ENCODE data around the gene ZFAND2B. TPM values are rescaled to one million over a fixed set of nuclear protein-coding genes. Genes with fewer than 3 reads are reported as not detected.

Gene ZFAND2B
- total and polyA plus RNA-seq, 9 donors: 18.8 to 31.9 (median 22.9) TPM

- 81% methylated on average over 6 of the region's 10 CpGs for WGBS (ENCODE audit: insufficient coverage)
These were observed 41.3 kb upstream of the ZFAND2B start for GRCh38 chr2:219165058-219165911.

GRCh38 chr2:219167997-219168396, 38.6 kb upstream of the ZFAND2B start:
- Histone ChIP-seq H3K27ac (ENCODE audit: low read length) (no peak overlapping the region), H3K4me3 (ENCODE audit: low read length) (no peak overlapping the region), H3K27me3 (ENCODE audit: control insufficient read depth, insufficient read depth, low read length) (no peaks in the 10 kb centered on the region), H3K4me1 (ENCODE audit: control insufficient read depth, insufficient read depth, low read length) (peaks cover 3% of the 10 kb centered on the region), H3K36me3 (ENCODE audit: control insufficient read depth, insufficient read depth, low read length) (peaks cover 18% of the 10 kb centered on the region), H3K9me3 (replicated peaks; ENCODE audit: control insufficient read depth, low read depth, low read length) (no peaks in the 10 kb centered on the region)
- DNase-seq: no peak
- WGBS (ENCODE audit: insufficient coverage): 26% methylated on average over 4 of the region's 5 CpGs

More at GRCh38 chr2:219165058-219165911, 41.3 kb upstream of the ZFAND2B start:
- H3K27ac ChIP-seq (ENCODE audit: low read length): no peak overlapping the region
- H3K36me3 ChIP-seq (ENCODE audit: control insufficient read depth, insufficient read depth, low read length): no peaks in the 10 kb centered on the region
- no peak for DNase-seq
- no peaks in the 10 kb centered on the region for H3K27me3 ChIP-seq (ENCODE audit: control insufficient read depth, insufficient read depth, low read length)
- no peaks in the 10 kb centered on the region for H3K9me3 ChIP-seq (replicated peaks; ENCODE audit: control insufficient read depth, low read depth, low read length)
- no peak overlapping the region for H3K4me3 ChIP-seq (ENCODE audit: low read length)
- H3K4me1 ChIP-seq (ENCODE audit: control insufficient read depth, insufficient read depth, low read length): peaks cover 4% of the 10 kb centered on the region

GRCh38 chr2:219168526-219168925, 38.1 kb upstream of the ZFAND2B start:
- 67% methylated on average over 1 of the region's 6 CpGs for WGBS (ENCODE audit: insufficient coverage)

GRCh38 chr2:219168932-219169331, 37.6 kb upstream of the ZFAND2B start:
- Histone ChIP-seq H3K27me3 (ENCODE audit: control insufficient read depth, insufficient read depth, low read length) (no peaks in the 10 kb centered on the region), H3K27ac (ENCODE audit: low read length) (no peak overlapping the region), H3K4me3 (ENCODE audit: low read length) (no peak overlapping the region), H3K4me1 (ENCODE audit: control insufficient read depth, insufficient read depth, low read length) (peaks cover 3% of the 10 kb centered on the region), H3K9me3 (replicated peaks; ENCODE audit: control insufficient read depth, low read depth, low read length) (no peaks in the 10 kb centered on the region), H3K36me3 (ENCODE audit: control insufficient read depth, insufficient read depth, low read length) (peaks cover 27% of the 10 kb centered on the region)
- DNase-seq: no peak

More at GRCh38 chr2:219168526-219168925, 38.1 kb upstream of the ZFAND2B start:
- peaks cover 23% of the 10 kb centered on the region for H3K36me3 ChIP-seq (ENCODE audit: control insufficient read depth, insufficient read depth, low read length)
- H3K27ac ChIP-seq (ENCODE audit: low read length): no peak overlapping the region
- H3K27me3 ChIP-seq (ENCODE audit: control insufficient read depth, insufficient read depth, low read length): no peaks in the 10 kb centered on the region
- no peaks in the 10 kb centered on the region for H3K9me3 ChIP-seq (replicated peaks; ENCODE audit: control insufficient read depth, low read depth, low read length)
- H3K4me1 ChIP-seq (ENCODE audit: control insufficient read depth, insufficient read depth, low read length): peaks cover 3% of the 10 kb centered on the region
- no peak for DNase-seq
- H3K4me3 ChIP-seq (ENCODE audit: low read length): no peak overlapping the region

- WGBS (ENCODE audit: insufficient coverage): 100% methylated on average over 2 of the region's 10 CpGs
- Histone ChIP-seq H3K27ac (ENCODE audit: low read length) (no peak within 1 kb of the TSS), H3K36me3 (ENCODE audit: control insufficient read depth, insufficient read depth, low read length) (peaks cover 39% of the 10 kb centered on the region), H3K4me1 (ENCODE audit: control insufficient read depth, insufficient read depth, low read length) (peaks cover 3% of the 10 kb centered on the region), H3K27me3 (ENCODE audit: control insufficient read depth, insufficient read depth, low read length) (no peaks in the 10 kb centered on the region), H3K9me3 (replicated peaks; ENCODE audit: control insufficient read depth, low read depth, low read length) (no peaks in the 10 kb centered on the region), H3K4me3 (ENCODE audit: low read length) (no peak within 1 kb of the TSS)
- no peak for DNase-seq
These were observed 36.5 kb upstream of the ZFAND2B start, which contains the start of gene SLC23A3 for GRCh38 chr2:219169930-219170654. Gene SLC23A3 (minus strand): TSS chr2:219170029. CDS start chr2:219169984, 45 bp downstream.

GRCh38 chr2:219171231-219171651, 35.3 kb upstream of the ZFAND2B start:
- Histone ChIP-seq H3K27me3 (ENCODE audit: control insufficient read depth, insufficient read depth, low read length) (no peaks in the 10 kb centered on the region), H3K36me3 (ENCODE audit: control insufficient read depth, insufficient read depth, low read length) (peaks cover 39% of the 10 kb centered on the region), H3K4me1 (ENCODE audit: control insufficient read depth, insufficient read depth, low read length) (peaks cover 9% of the 10 kb centered on the region), H3K4me3 (ENCODE audit: low read length) (no peak overlapping the region), H3K9me3 (replicated peaks; ENCODE audit: control insufficient read depth, low read depth, low read length) (no peaks in the 10 kb centered on the region), H3K27ac (ENCODE audit: low read length) (peak overlapping the region; percentile 60)
- DNase-seq: peak; percentile 68
- WGBS (ENCODE audit: insufficient coverage): 41% methylated on average over 6 of the region's 6 CpGs

- H3K36me3 ChIP-seq (ENCODE audit: control insufficient read depth, insufficient read depth, low read length): peaks cover 39% of the 10 kb centered on the region
- H3K4me1 ChIP-seq (ENCODE audit: control insufficient read depth, insufficient read depth, low read length): peaks cover 10% of the 10 kb centered on the region
- no peaks in the 10 kb centered on the region for H3K9me3 ChIP-seq (replicated peaks; ENCODE audit: control insufficient read depth, low read depth, low read length)
- no peak overlapping the region for H3K4me3 ChIP-seq (ENCODE audit: low read length)
- WGBS (ENCODE audit: insufficient coverage): 83% methylated on average over 12 of the region's 16 CpGs
- DNase-seq: no peak
- H3K27me3 ChIP-seq (ENCODE audit: control insufficient read depth, insufficient read depth, low read length): no peaks in the 10 kb centered on the region
- H3K27ac ChIP-seq (ENCODE audit: low read length): no peak overlapping the region
These were observed 34.1 kb upstream of the ZFAND2B start for GRCh38 chr2:219172231-219173154.

GRCh38 chr2:219173176-219173575, 33.4 kb upstream of the ZFAND2B start:
- Histone ChIP-seq H3K9me3 (replicated peaks; ENCODE audit: control insufficient read depth, low read depth, low read length) (no peaks in the 10 kb centered on the region), H3K36me3 (ENCODE audit: control insufficient read depth, insufficient read depth, low read length) (peaks cover 39% of the 10 kb centered on the region), H3K27ac (ENCODE audit: low read length) (no peak overlapping the region), H3K4me3 (ENCODE audit: low read length) (no peak overlapping the region), H3K4me1 (ENCODE audit: control insufficient read depth, insufficient read depth, low read length) (peaks cover 11% of the 10 kb centered on the region), H3K27me3 (ENCODE audit: control insufficient read depth, insufficient read depth, low read length) (no peaks in the 10 kb centered on the region)
- 73% methylated on average over 2 of the region's 6 CpGs for WGBS (ENCODE audit: insufficient coverage)
- DNase-seq: no peak

- DNase-seq: no peak
- Histone ChIP-seq H3K27ac (ENCODE audit: low read length) (no peak overlapping the region), H3K4me3 (ENCODE audit: low read length) (no peak overlapping the region), H3K4me1 (ENCODE audit: control insufficient read depth, insufficient read depth, low read length) (peaks cover 16% of the 10 kb centered on the region), H3K27me3 (ENCODE audit: control insufficient read depth, insufficient read depth, low read length) (no peaks in the 10 kb centered on the region), H3K9me3 (replicated peaks; ENCODE audit: control insufficient read depth, low read depth, low read length) (no peaks in the 10 kb centered on the region), H3K36me3 (ENCODE audit: control insufficient read depth, insufficient read depth, low read length) (peaks cover 39% of the 10 kb centered on the region)
- 100% methylated on average over 1 of the region's 3 CpGs for WGBS (ENCODE audit: insufficient coverage)
These were observed 32.4 kb upstream of the ZFAND2B start for GRCh38 chr2:219174146-219174545.

Measured in muscle of leg (tissue), 11 donors.